Glutamatergic neuron (in vitro differentiated cells): ENCODE data around the gene IGSF23. TPM values are rescaled to one million over a fixed set of nuclear protein-coding genes. Genes with fewer than 3 reads are reported as not detected.
A peak's percentile ranks its signal among the peaks of the same experiment; 100 is the strongest.

Experiments
- DNase-seq: peaks from one replicate; pipeline ENCODE4 v3.0.0; 2022
- H3K27ac Mint-ChIP-seq: one replicate; pipeline ENCODE4 v1.8.0; 2020; ENCODE audit warnings: mild to moderate bottlenecking, mixed read lengths, inconsistent platforms; ENCODE audit not compliant: unreplicated experiment
- H3K27me3 Mint-ChIP-seq: one replicate; pipeline ENCODE4 v1.8.0; 2020; ENCODE audit warnings: mild to moderate bottlenecking, moderate library complexity, mixed read lengths, inconsistent platforms; ENCODE audit not compliant: unreplicated experiment
- H3K36me3 Mint-ChIP-seq: one replicate; pipeline ENCODE4 v1.8.0; 2020; ENCODE audit warnings: mild to moderate bottlenecking, mixed read lengths, inconsistent platforms; ENCODE audit not compliant: unreplicated experiment
- H3K4me1 Mint-ChIP-seq: one replicate; pipeline ENCODE4 v1.8.0; 2020; ENCODE audit warnings: mild to moderate bottlenecking, low read depth, mixed read lengths, inconsistent platforms; ENCODE audit not compliant: unreplicated experiment
- H3K4me3 Mint-ChIP-seq: one replicate; pipeline ENCODE4 v1.8.0; 2020; ENCODE audit warnings: mild to moderate bottlenecking, mixed read lengths, inconsistent platforms; ENCODE audit not compliant: unreplicated experiment
- H3K9me3 Mint-ChIP-seq: one replicate; pipeline ENCODE4 v1.8.0; 2020; ENCODE audit warnings: mild to moderate bottlenecking, moderate library complexity, mixed read lengths, inconsistent platforms; ENCODE audit not compliant: unreplicated experiment
- total RNA-seq: library from RNA; stranded (reverse); fragmentation: NEBNext Ultra II Directional; extraction: Animal tissue kit (Norgen Biotek cat#: 25700); gene quantifications from one replicate; pipeline ENCODE4 v1.2.1, GENCODE V29; 2021; ENCODE audit not compliant: unreplicated experiment
- TF ChIP-seq, protein P1 (sequence below): fragments of 200-600 bp; sonication (generic); IDR thresholded peaks from one replicate; pipeline ENCODE4 v1.5.0; 2021; ENCODE audit not compliant: partially characterized antibody, unreplicated experiment

Gene IGSF23
- total RNA-seq, 1 donor from 2014 or later, result not detected

DNA sequence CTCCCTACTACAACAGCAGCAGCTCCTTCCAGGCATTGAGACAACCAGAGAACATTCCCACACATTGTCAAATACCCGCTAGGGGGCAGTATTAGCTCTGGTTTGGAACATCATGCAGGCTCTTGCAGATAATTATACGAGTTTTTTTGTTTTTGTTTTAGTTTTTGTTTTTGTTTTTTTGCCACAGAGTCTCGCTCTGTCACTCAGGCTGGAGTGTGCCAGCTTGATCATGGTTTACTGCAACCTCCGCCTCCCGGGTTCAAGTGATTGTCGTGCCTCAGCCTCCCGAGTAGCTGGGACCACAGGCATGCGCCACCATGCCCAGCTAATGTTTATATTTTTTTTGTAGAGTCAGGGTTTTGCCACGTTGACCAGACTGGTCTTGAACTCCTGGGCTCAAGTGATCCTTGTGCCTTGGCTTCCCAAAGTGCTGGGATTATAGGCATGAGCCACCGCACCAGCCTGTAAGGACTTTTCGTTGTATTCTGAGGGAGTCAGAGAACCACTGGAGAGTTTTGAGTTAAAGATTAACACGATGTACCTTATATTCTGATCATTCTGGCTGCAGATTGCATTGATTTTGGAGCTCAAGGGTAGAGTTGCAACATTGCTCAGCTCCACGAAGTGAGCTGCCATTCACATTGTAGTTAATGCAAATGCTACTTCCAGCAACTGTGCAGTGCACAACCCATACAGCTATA lies 42.2 kb upstream of the IGSF23 start:
- Mint-ChIP-seq H3K27ac (no peak overlapping the region), H3K36me3 (no peaks in the 10 kb centered on the region), H3K4me3 (no peak overlapping the region), H3K9me3 (no peaks in the 10 kb centered on the region), H3K4me1 (no peaks in the 10 kb centered on the region), H3K27me3 (peaks cover 3% of the 10 kb centered on the region)
- TF ChIP-seq, protein P1, sequence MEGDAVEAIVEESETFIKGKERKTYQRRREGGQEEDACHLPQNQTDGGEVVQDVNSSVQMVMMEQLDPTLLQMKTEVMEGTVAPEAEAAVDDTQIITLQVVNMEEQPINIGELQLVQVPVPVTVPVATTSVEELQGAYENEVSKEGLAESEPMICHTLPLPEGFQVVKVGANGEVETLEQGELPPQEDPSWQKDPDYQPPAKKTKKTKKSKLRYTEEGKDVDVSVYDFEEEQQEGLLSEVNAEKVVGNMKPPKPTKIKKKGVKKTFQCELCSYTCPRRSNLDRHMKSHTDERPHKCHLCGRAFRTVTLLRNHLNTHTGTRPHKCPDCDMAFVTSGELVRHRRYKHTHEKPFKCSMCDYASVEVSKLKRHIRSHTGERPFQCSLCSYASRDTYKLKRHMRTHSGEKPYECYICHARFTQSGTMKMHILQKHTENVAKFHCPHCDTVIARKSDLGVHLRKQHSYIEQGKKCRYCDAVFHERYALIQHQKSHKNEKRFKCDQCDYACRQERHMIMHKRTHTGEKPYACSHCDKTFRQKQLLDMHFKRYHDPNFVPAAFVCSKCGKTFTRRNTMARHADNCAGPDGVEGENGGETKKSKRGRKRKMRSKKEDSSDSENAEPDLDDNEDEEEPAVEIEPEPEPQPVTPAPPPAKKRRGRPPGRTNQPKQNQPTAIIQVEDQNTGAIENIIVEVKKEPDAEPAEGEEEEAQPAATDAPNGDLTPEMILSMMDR, result peak; percentile 82
- peak; percentile 48 for DNase-seq

DNA sequence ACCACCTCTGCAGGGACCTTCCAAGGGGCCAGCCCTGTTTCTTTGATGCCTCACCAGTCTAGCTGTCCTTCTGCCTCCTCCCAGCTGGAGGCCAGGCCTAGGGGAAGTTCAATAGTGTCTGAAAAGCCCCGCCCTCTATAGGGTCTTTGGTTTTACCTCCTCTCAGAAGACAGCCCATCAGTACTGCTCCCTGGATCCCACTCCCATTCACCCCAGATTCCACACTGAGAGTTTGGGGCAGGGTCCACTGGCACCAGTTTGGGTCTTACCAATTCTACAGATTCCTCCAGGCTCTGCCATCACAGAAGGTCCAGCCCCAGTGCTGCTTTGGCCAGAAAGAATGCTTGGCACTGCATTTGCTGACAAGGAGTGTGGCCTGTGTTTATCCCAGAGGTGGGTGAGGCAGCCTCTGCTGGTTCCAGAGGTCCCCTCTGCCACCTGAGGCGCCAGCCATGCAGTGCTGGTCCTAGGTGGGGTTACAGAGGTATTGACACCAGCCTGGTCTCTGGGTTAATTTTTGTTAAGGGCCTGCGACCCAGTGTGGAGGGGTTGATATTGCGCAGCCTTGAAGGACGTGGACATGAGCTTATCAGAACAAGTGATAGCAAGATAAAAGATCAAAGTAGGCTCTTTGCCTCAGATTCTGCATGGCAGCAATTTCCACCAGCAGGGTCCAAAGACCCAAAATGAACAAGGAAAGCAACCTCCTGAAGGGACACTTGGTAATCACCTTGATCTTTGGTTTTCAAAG lies 41.4 kb upstream of the IGSF23 start:
- Mint-ChIP-seq H3K4me1 (no peaks in the 10 kb centered on the region), H3K9me3 (no peaks in the 10 kb centered on the region), H3K4me3 (no peak overlapping the region)

DNA sequence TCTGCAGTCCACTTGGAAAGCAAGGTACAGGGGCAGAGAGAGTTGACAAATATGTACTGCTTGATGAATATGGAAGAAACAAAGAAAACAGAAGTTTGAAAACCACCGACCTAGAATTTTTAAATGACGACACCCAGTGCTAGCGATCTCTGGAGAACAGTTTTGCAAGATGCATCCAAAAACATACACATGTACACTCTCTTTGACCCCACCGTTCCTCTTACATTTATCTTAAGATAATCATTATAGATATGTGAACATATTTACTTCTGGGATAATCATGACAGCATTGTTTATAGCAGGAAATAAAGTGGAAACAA lies 40.8 kb upstream of the IGSF23 start:
- Mint-ChIP-seq H3K36me3 (no peaks in the 10 kb centered on the region), H3K9me3 (no peaks in the 10 kb centered on the region), H3K27me3 (peaks cover 5% of the 10 kb centered on the region), H3K4me1 (no peaks in the 10 kb centered on the region), H3K27ac (no peak overlapping the region), H3K4me3 (no peak overlapping the region)
- TF ChIP-seq, protein P1, result no peak
- no peak for DNase-seq

More for the DNA sequence above, 41.4 kb upstream of the IGSF23 start:
- TF ChIP-seq, protein P1, result no peak
- peaks cover 3% of the 10 kb centered on the region for H3K27me3 Mint-ChIP-seq
- H3K36me3 Mint-ChIP-seq, result no peaks in the 10 kb centered on the region
- no peak overlapping the region for H3K27ac Mint-ChIP-seq
- no peak for DNase-seq

DNA sequence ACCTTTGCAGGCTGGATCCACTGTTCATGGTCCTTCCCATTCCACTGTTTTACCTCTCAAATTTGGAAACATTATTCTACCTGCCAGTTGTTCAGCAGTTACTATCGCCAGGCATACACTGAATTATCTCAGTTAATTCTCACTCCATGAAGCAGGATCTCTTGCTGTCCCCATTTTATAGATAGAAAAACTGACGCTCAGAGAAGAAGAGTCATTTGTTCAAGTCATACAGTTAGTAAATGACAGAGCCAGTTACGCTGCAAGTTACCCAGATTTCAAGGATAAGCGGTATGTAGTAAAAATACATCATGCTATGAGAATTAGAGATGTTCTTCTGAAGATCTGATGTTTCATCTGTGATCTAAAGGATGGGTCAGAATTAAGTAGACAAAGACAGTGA lies 40.2 kb upstream of the IGSF23 start:
- TF ChIP-seq, protein P1, result no peak
- Mint-ChIP-seq H3K9me3 (no peaks in the 10 kb centered on the region), H3K36me3 (no peaks in the 10 kb centered on the region), H3K4me3 (no peak overlapping the region), H3K27me3 (peaks cover 5% of the 10 kb centered on the region), H3K27ac (no peak overlapping the region), H3K4me1 (no peaks in the 10 kb centered on the region)
- no peak for DNase-seq

DNA sequence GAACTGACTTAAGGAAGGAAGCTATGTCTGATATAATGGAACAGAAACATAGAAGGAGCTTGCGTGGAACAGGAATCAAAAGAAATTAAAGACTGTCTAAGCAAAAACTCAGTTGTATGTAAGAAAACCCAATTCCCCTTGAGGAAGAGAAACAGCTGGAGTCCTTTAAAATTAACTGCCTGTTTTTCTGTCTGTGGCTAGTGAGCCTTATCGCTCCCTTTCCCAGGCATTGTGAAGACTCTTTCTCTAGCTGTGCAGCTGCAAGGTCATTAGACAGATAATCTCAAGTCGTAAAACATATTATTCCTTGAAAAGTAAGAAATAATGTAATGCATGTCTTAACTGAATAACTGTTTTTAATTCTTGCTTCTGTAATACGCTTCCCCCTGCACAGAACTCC lies 39.7 kb upstream of the IGSF23 start:
- Mint-ChIP-seq H3K27me3 (peaks cover 5% of the 10 kb centered on the region), H3K9me3 (peaks cover 1% of the 10 kb centered on the region), H3K4me1 (no peaks in the 10 kb centered on the region), H3K27ac (no peak overlapping the region), H3K4me3 (no peak overlapping the region), H3K36me3 (no peaks in the 10 kb centered on the region)
- no peak for DNase-seq
- TF ChIP-seq, protein P1, result no peak
